ENCODE results near the gene IMPA2. TPM values are rescaled to one million over a fixed set of nuclear protein-coding genes. Genes with fewer than 3 reads are reported as not detected.

IMPA2 gene
- total and polyA plus RNA-seq, 2 experiments from 2014 or later = 8.1 to 13.0 TPM

DNA sequence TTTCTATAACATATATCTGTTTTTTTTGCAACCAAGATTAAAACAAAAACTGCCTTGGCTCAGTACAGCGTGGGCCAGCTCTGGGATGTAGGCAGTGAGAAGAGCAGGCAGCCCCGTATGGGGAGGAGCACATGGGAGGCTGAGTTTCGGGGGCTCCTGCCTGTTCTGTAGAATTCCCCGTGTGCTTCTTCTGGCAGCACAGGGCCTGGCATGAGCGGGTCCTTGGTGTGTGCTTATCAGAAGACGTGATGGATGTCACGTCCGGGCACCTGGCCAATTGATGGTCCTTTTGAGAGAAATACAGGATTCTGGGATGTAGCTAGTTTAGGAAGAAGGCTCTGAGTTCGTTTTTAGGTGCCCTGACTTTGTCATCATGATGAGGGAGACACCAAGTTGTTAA is 16.2 kb downstream of the IMPA2 start:
- no peak overlapping the region for H3K9ac ChIP-seq
- H3K4me3 ChIP-seq = no peak overlapping the region
- H4K20me1 ChIP-seq (ENCODE audit: insufficient read depth) = no peaks in the 10 kb centered on the region
- no peaks in the 10 kb centered on the region for H3K27me3 ChIP-seq (replicated peaks; ENCODE audit: insufficient read depth)
- no peaks in the 10 kb centered on the region for H3K9me3 ChIP-seq (ENCODE audit: low read depth)
- no peaks in the 10 kb centered on the region for H3K9me2 ChIP-seq (ENCODE audit: insufficient read depth)
- H3K36me3 ChIP-seq (ENCODE audit: low read depth) = no peaks in the 10 kb centered on the region
- 0 out of 2 replicates have a peak, but pooled peaks cover 21% of the 10 kb centered on the region for H3F3A ChIP-seq (ENCODE audit: insufficient read depth)
- no peaks in the 10 kb centered on the region for H3K79me2 ChIP-seq (ENCODE audit: insufficient read depth)
- in situ Hi-C loops (cut with MboI) = loop anchor here (10.0 kb wide), 1 partner anchor 63 kb away; no protein-coding TSS in a partner anchor
- peaks cover 18% of the 10 kb centered on the region for H3K4me1 ChIP-seq (ENCODE audit: insufficient read depth)
- TF ChIP-seq EZH2 (IDR thresholded peaks at IDR 0.05; ENCODE audit: insufficient read depth, poor library complexity, severe bottlenecking) = no peak
- TF ChIP-seq EZH2phosphoT487 (IDR thresholded peaks at IDR 0.05; ENCODE audit: insufficient read depth, low read depth) = no peak
- H3K4me2 ChIP-seq (ENCODE audit: unreplicated experiment) = no peak overlapping the region
- no peak overlapping the region for H2AFZ ChIP-seq
- no peak for DNase-seq
- WGBS, 2 experiments (ENCODE audit: low coverage in 1 of 2, low lambda C conversion rate in 2 of 2, missing lambda C conversion rate in 2 of 2) = 85% methylated on average over 9 of the region's 9 CpGs
- H3K27ac ChIP-seq = no peak overlapping the region

DNA sequence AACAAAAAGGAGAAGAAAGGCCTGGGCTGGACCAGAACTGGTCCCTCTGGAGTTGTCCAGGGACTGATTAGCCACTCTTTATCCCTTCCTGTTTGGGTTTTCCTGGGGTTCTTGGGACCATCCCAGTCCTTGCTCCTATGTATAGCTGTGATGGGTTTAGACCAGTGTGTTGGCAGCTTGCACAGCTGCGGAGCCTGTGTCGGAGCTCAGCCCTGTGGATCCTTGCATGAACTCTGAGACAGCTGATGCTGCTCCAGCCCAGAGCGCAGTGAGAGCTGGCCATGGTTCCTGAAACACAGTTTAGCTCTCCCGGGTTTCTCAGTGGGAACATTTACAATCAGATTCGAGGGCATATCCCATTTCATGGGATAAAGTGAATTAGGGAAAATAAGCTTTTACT is 16.9 kb downstream of the IMPA2 start:
- peak; percentile 16 for DNase-seq
- Histone ChIP-seq H3K27ac (no peak overlapping the region), H3K79me2 (ENCODE audit: insufficient read depth) (no peaks in the 10 kb centered on the region), H3K27me3 (replicated peaks; ENCODE audit: insufficient read depth) (no peaks in the 10 kb centered on the region), H4K20me1 (ENCODE audit: insufficient read depth) (no peaks in the 10 kb centered on the region), H3K4me2 (ENCODE audit: unreplicated experiment) (no peak overlapping the region), H3K36me3 (ENCODE audit: low read depth) (no peaks in the 10 kb centered on the region), H3F3A (ENCODE audit: insufficient read depth) (0 out of 2 replicates have a peak, but pooled peaks cover 21% of the 10 kb centered on the region), H3K9ac (no peak overlapping the region), H3K9me3 (ENCODE audit: low read depth) (no peaks in the 10 kb centered on the region), H3K4me3 (no peak overlapping the region), H2AFZ (no peak overlapping the region), H3K4me1 (ENCODE audit: insufficient read depth) (peaks cover 18% of the 10 kb centered on the region), H3K9me2 (ENCODE audit: insufficient read depth) (no peaks in the 10 kb centered on the region)
- 26 to 38% methylated on average over 5 of the region's 5 CpGs for WGBS, 2 experiments (ENCODE audit: low coverage in 1 of 2, low lambda C conversion rate in 2 of 2, missing lambda C conversion rate in 2 of 2)
- TF ChIP-seq EZH2phosphoT487 (IDR thresholded peaks at IDR 0.05; ENCODE audit: insufficient read depth, low read depth) = no peak
- TF ChIP-seq EZH2 (IDR thresholded peaks at IDR 0.05; ENCODE audit: insufficient read depth, poor library complexity, severe bottlenecking) = no peak
- in situ Hi-C loops (cut with MboI) = loop anchor here (10.0 kb wide), 1 partner anchor 63 kb away; no protein-coding TSS in a partner anchor

GRCh38 chr18:11999429-11999828 is 18.1 kb downstream of the IMPA2 start:
- H3K4me1 ChIP-seq (ENCODE audit: insufficient read depth) = peaks cover 11% of the 10 kb centered on the region
- 0 out of 2 replicates have a peak, but pooled peaks cover 16% of the 10 kb centered on the region for H3F3A ChIP-seq (ENCODE audit: insufficient read depth)
- no peak overlapping the region for H3K27ac ChIP-seq
- no peak overlapping the region for H3K4me2 ChIP-seq (ENCODE audit: unreplicated experiment)
- no peak for DNase-seq
- no peaks in the 10 kb centered on the region for H3K9me3 ChIP-seq (ENCODE audit: low read depth)
- TF ChIP-seq EZH2 (IDR thresholded peaks at IDR 0.05; ENCODE audit: insufficient read depth, poor library complexity, severe bottlenecking) (no peak), EZH2phosphoT487 (IDR thresholded peaks at IDR 0.05; ENCODE audit: insufficient read depth, low read depth) (no peak)
- no peaks in the 10 kb centered on the region for H3K36me3 ChIP-seq (ENCODE audit: low read depth)
- no peak overlapping the region for H3K9ac ChIP-seq
- in situ Hi-C loops (cut with MboI) = loop anchor here (10.0 kb wide), 1 partner anchor 65 kb away; no protein-coding TSS in a partner anchor
- WGBS, 2 experiments (ENCODE audit: low coverage in 1 of 2, low lambda C conversion rate in 2 of 2, missing lambda C conversion rate in 2 of 2) = 87 to 96% methylated on average over 7 of the region's 7 CpGs
- H4K20me1 ChIP-seq (ENCODE audit: insufficient read depth) = no peaks in the 10 kb centered on the region
- no peak overlapping the region for H3K4me3 ChIP-seq
- H3K27me3 ChIP-seq (replicated peaks; ENCODE audit: insufficient read depth) = no peaks in the 10 kb centered on the region
- no peaks in the 10 kb centered on the region for H3K9me2 ChIP-seq (ENCODE audit: insufficient read depth)
- H2AFZ ChIP-seq = no peak overlapping the region
- no peaks in the 10 kb centered on the region for H3K79me2 ChIP-seq (ENCODE audit: insufficient read depth)

GRCh38 chr18:12000072-12000659 is 18.9 kb downstream of the IMPA2 start:
- TF ChIP-seq EZH2phosphoT487 (IDR thresholded peaks at IDR 0.05; ENCODE audit: insufficient read depth, low read depth) (no peak), EZH2 (IDR thresholded peaks at IDR 0.05; ENCODE audit: insufficient read depth, poor library complexity, severe bottlenecking) (no peak)
- H3K4me2 ChIP-seq (ENCODE audit: unreplicated experiment) = no peak overlapping the region
- no peaks in the 10 kb centered on the region for H4K20me1 ChIP-seq (ENCODE audit: insufficient read depth)
- H3K9me3 ChIP-seq (ENCODE audit: low read depth) = no peaks in the 10 kb centered on the region
- H3K27ac ChIP-seq = no peak overlapping the region
- no peaks in the 10 kb centered on the region for H3K27me3 ChIP-seq (replicated peaks; ENCODE audit: insufficient read depth)
- 0 out of 2 replicates have a peak, but pooled peaks cover 9% of the 10 kb centered on the region for H3F3A ChIP-seq (ENCODE audit: insufficient read depth)
- no peaks in the 10 kb centered on the region for H3K36me3 ChIP-seq (ENCODE audit: low read depth)
- no peak overlapping the region for H2AFZ ChIP-seq
- WGBS, 2 experiments (ENCODE audit: low coverage in 1 of 2, low lambda C conversion rate in 2 of 2, missing lambda C conversion rate in 2 of 2) = 93 to 96% methylated on average over 5 of the region's 5 CpGs
- no peak overlapping the region for H3K9ac ChIP-seq
- no peak overlapping the region for H3K4me3 ChIP-seq
- H3K79me2 ChIP-seq (ENCODE audit: insufficient read depth) = no peaks in the 10 kb centered on the region
- in situ Hi-C loops (cut with MboI) = loop anchor here (10.0 kb wide), 1 partner anchor 265 kb away; no protein-coding TSS in a partner anchor
- DNase-seq = no peak
- H3K9me2 ChIP-seq (ENCODE audit: insufficient read depth) = no peaks in the 10 kb centered on the region
- H3K4me1 ChIP-seq (ENCODE audit: insufficient read depth) = peaks cover 4% of the 10 kb centered on the region
